ENCODE measurements around the gene TMCO4.

DNA sequence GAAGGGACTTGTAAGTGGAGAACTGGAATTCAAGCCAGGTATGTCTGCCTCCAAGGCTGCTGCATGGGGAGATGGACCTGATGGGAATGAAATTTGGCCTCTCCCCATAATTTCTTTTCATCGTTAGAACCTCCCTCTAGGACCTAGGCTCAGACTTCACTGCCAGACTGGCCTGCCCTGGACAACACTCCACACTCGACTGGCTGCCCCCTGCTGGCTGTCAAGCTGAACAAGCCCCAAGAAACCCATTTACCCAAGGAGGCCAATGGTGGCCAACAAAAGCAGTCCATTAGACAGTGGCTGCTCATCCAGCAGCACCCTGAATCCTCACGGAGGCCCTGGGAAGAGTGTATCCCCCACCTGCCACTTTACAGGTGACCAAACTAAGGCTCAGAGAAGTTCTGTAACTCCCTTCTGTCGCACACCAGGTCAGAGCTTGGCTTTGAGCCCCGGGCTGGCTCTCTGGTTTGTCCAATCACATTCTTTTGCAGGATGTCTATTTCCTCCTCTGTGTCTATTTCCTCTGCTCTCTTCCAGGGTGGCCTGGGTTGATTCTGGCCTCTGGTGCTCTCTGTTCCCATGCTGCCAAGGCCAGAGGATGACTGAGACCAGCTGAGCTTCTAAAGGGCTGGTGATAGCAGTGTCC is 11.6 kb upstream of the TMCO4 start:
- TF ChIP-seq POLR2AphosphoS5 (IDR thresholded peaks at IDR 0.05; ENCODE audit: low read depth, low read length) = no peak
- TF ChIP-seq SIN3A (IDR thresholded peaks at IDR 0.05; ENCODE audit: borderline replicate concordance, insufficient read depth, low read length) = no peak

All from PFSK-1 (cell line).